Activated CD4-positive, alpha-beta T cell treated with anti-CD3 and anti-CD28 coated beads, Interleukin-2, amount 50 U/mL, for 24 hours (primary cell): Measurements from ENCODE around the gene HOGA1.
A peak's percentile ranks its signal among the peaks of the same experiment; 100 is the strongest.
"Not testable (repeated sequence)": the region's sequence is repeated elsewhere in the genome, so short reads cannot be mapped to it uniquely, and the experiment has no call there.

Experiments used
- DNase-seq, 2 donors: peaks; one replicate each; pipeline ENCODE4 v3.0.0-alpha.2; 2020; ENCODE audit warnings: low read depth in 1 of 2, low spot score in 1 of 2

Gene HOGA1

GRCh38 chr10:97554336-97554735, 29.9 kb upstream of the HOGA1 start:
- not testable (repeated sequence) for DNase-seq

- not testable (repeated sequence) for DNase-seq
Measured at GRCh38 chr10:97555541-97555940, 28.6 kb upstream of the HOGA1 start.

GRCh38 chr10:97560731-97561381, 23.3 kb upstream of the HOGA1 start:
- not testable (repeated sequence) for DNase-seq

GRCh38 chr10:97561386-97562077, 22.7 kb upstream of the HOGA1 start:
- DNase-seq, result not testable (repeated sequence)

GRCh38 chr10:97562329-97562728, 21.9 kb upstream of the HOGA1 start:
- DNase-seq, result not testable (repeated sequence)

GRCh38 chr10:97563337-97563736, 20.9 kb upstream of the HOGA1 start:
- no peak for DNase-seq

GRCh38 chr10:97564776-97565175, 19.4 kb upstream of the HOGA1 start:
- DNase-seq, result no peak

GRCh38 chr10:97566336-97566996, 17.7 kb upstream of the HOGA1 start:
- DNase-seq, result no peak

- DNase-seq, result no peak
Measured at GRCh38 chr10:97567891-97568290, 16.3 kb upstream of the HOGA1 start.

- DNase-seq, result no peak
Measured at GRCh38 chr10:97570146-97570788, 13.9 kb upstream of the HOGA1 start.

- DNase-seq, result no peak
Measured at GRCh38 chr10:97570789-97571471, 13.3 kb upstream of the HOGA1 start.

- DNase-seq, result no peak
Measured at GRCh38 chr10:97571622-97572021, 12.6 kb upstream of the HOGA1 start.

GRCh38 chr10:97572214-97572989, 11.8 kb upstream of the HOGA1 start, which contains the start of gene ANKRD2:
ANKRD2 (plus strand) TSS chr10:97572779; CDS start chr10:97572789, 10 bp downstream.
- DNase-seq, result peak; percentile 6 to 32

GRCh38 chr10:97573021-97573420, 11.2 kb upstream of the HOGA1 start:
- no peak for DNase-seq

- DNase-seq, result no peak
Measured at GRCh38 chr10:97573672-97574071, 10.5 kb upstream of the HOGA1 start.

GRCh38 chr10:97574374-97575126, 9.6 kb upstream of the HOGA1 start:
- no peak for DNase-seq

GRCh38 chr10:97575127-97575668, 9.0 kb upstream of the HOGA1 start:
- DNase-seq, result no peak

GRCh38 chr10:97576487-97576886, 7.7 kb upstream of the HOGA1 start:
- DNase-seq, result not testable (repeated sequence)

- no peak for DNase-seq
Measured at GRCh38 chr10:97577701-97578100, 6.5 kb upstream of the HOGA1 start.
